GM21528 (cell line): ENCODE measurements around the gene NTNG1.
"Not testable (repeated sequence)": the region's sequence is repeated elsewhere in the genome, so short reads cannot be mapped to it uniquely, and the experiment has no call there.

Experiments used
- ATAC-seq: cut with Tn5 transposase; IDR thresholded peaks from one replicate; pipeline ENCODE4 v1.9.1; 2021; ENCODE audit warnings: mild to moderate bottlenecking, moderate library complexity; ENCODE audit not compliant: unreplicated experiment, low FRiP score

The NTNG1 gene

GRCh38 chr1:107140703-107141490 lies at the start of gene NTNG1:
NTNG1 (plus strand) TSS chr1:107141039.
- peak; percentile 50 for ATAC-seq

GRCh38 chr1:107091418-107091817 lies 49.4 kb upstream of the NTNG1 start:
- ATAC-seq = no peak

GRCh38 chr1:107093395-107093794 lies 47.4 kb upstream of the NTNG1 start:
- ATAC-seq = not testable (repeated sequence)

- no peak for ATAC-seq
Measured at GRCh38 chr1:107095647-107096046, 45.2 kb upstream of the NTNG1 start.

- ATAC-seq = no peak
Measured at GRCh38 chr1:107096690-107097089, 44.1 kb upstream of the NTNG1 start.

GRCh38 chr1:107098961-107099360 lies 41.9 kb upstream of the NTNG1 start:
- no peak for ATAC-seq

GRCh38 chr1:107100331-107100984 lies 40.4 kb upstream of the NTNG1 start:
- no peak for ATAC-seq

- no peak for ATAC-seq
Measured at GRCh38 chr1:107105914-107106313, 34.9 kb upstream of the NTNG1 start.

- no peak for ATAC-seq
Measured at GRCh38 chr1:107110326-107110725, 30.5 kb upstream of the NTNG1 start.

- no peak for ATAC-seq
Measured at GRCh38 chr1:107116306-107116790, 24.5 kb upstream of the NTNG1 start.

- no peak for ATAC-seq
Measured at GRCh38 chr1:107122225-107122624, 18.6 kb upstream of the NTNG1 start.

- ATAC-seq = no peak
Measured at GRCh38 chr1:107123741-107124140, 17.1 kb upstream of the NTNG1 start.

- no peak for ATAC-seq
Measured at GRCh38 chr1:107124694-107125093, 16.1 kb upstream of the NTNG1 start.

GRCh38 chr1:107132195-107132594 lies 8.6 kb upstream of the NTNG1 start:
- ATAC-seq = peak; percentile 63

- ATAC-seq = peak; percentile 87
Measured at GRCh38 chr1:107132780-107133179, 8.1 kb upstream of the NTNG1 start.

- no peak for ATAC-seq
Measured at GRCh38 chr1:107135463-107135862, 5.4 kb upstream of the NTNG1 start.

- ATAC-seq = no peak
Measured at GRCh38 chr1:107138166-107138565, 2.7 kb upstream of the NTNG1 start.

GRCh38 chr1:107138767-107139445 lies 1.9 kb upstream of the NTNG1 start:
- no peak for ATAC-seq

GRCh38 chr1:107139833-107140702 lies 771 bp upstream of the NTNG1 start:
- peak; percentile 46 for ATAC-seq

- ATAC-seq = peak; percentile 62
Measured at GRCh38 chr1:107141491-107142126, 770 bp downstream of the NTNG1 start.
